ENCODE data around the gene HOXB4.

DNA sequence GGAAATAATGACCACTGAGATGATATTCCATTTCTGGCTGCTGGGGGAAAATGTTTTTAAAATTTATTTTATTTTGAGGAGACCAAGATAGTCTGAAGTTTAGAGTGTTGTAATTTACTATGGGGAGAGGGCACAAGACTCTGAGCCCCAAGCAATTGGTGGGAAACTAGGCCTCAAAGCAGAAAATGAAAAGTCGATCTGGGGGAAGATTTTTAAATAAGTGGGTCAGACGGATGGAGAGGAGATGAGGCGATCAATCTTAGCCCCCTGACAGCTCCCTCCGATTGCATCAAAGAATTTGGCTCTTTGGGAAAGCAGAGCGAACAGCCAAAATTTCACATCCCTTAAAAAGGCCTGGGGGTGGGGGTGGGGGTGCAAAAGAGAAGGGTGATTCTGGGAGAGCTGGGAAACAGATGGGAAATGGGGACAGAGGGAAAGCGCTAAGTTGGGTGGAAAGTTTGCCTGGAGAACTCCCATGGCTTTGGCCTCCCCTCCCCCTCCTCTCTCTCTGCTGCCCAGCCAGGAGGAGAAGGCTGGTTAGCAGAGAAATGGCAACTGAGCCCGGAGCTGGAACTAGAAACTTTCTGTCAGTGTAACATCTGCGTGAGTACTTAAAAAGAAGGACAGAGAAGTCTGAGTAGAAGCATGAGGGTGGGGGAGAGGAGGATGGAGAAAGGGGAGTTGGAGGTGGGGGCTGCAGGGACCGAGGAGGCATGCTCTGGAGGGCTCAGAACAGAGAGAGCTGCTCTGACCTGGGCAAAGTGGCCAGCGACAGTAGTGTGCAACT, 31.8 kb downstream of the HOXB4 start:
- TF ChIP-seq CTCF (IDR thresholded peaks at IDR 0.05) (no peak), ELF4 (CRISPR knock-in tag; IDR thresholded peaks at IDR 0.05; ENCODE audit: low read depth) (no peak), HMGA2 (CRISPR knock-in tag; IDR thresholded peaks at IDR 0.05) (no peak), FOXJ3 (CRISPR knock-in tag; IDR thresholded peaks at IDR 0.05; ENCODE audit: borderline replicate concordance) (no peak), ZNF232 (CRISPR knock-in tag; IDR thresholded peaks at IDR 0.05) (no peak), MAX (CRISPR knock-in tag; IDR thresholded peaks at IDR 0.05) (no peak), CDX4 (CRISPR knock-in tag; IDR thresholded peaks at IDR 0.05; ENCODE audit: borderline replicate concordance) (no peak), ZNF138 (CRISPR knock-in tag; conservative IDR thresholded peaks at IDR 0.05) (no peak)
- TF ChIP-seq, protein P1, sequence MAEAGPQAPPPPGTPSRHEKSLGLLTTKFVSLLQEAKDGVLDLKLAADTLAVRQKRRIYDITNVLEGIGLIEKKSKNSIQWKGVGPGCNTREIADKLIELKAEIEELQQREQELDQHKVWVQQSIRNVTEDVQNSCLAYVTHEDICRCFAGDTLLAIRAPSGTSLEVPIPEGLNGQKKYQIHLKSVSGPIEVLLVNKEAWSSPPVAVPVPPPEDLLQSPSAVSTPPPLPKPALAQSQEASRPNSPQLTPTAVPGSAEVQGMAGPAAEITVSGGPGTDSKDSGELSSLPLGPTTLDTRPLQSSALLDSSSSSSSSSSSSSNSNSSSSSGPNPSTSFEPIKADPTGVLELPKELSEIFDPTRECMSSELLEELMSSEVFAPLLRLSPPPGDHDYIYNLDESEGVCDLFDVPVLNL (CRISPR knock-in tag; IDR thresholded peaks at IDR 0.05; ENCODE audit: borderline replicate concordance, low read depth), result no peak
- TF ChIP-seq, protein P2, sequence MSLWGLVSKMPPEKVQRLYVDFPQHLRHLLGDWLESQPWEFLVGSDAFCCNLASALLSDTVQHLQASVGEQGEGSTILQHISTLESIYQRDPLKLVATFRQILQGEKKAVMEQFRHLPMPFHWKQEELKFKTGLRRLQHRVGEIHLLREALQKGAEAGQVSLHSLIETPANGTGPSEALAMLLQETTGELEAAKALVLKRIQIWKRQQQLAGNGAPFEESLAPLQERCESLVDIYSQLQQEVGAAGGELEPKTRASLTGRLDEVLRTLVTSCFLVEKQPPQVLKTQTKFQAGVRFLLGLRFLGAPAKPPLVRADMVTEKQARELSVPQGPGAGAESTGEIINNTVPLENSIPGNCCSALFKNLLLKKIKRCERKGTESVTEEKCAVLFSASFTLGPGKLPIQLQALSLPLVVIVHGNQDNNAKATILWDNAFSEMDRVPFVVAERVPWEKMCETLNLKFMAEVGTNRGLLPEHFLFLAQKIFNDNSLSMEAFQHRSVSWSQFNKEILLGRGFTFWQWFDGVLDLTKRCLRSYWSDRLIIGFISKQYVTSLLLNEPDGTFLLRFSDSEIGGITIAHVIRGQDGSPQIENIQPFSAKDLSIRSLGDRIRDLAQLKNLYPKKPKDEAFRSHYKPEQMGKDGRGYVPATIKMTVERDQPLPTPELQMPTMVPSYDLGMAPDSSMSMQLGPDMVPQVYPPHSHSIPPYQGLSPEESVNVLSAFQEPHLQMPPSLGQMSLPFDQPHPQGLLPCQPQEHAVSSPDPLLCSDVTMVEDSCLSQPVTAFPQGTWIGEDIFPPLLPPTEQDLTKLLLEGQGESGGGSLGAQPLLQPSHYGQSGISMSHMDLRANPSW (CRISPR knock-in tag; conservative IDR thresholded peaks at IDR 0.05; ENCODE audit: low read depth), result no peak
